K562 (cell line): ENCODE results near the gene KRT85. TPM values are rescaled to one million over a fixed set of nuclear protein-coding genes. Genes with fewer than 3 reads are reported as not detected.

Source experiments
- ATAC-seq: fragments of 200-7000 bp; cut with Tn5 transposase; 3 replicates; pipeline ENCODE4 v1.9.1; 2020; ENCODE audit warnings: moderate library complexity
- BruUV-seq: library from RNA; stranded (reverse); fragments of 400-500 nt; replicated peaks from 2 replicates; lab custom pipeline; 2021; lab: Mats Ljungman, UMichigan
- CTCF ChIA-PET: fragments of 300-600 bp; formaldehyde crosslinking; extraction: SDS; loops from one replicate; lab custom pipeline; 2021; ENCODE audit warnings: low intra/inter-chr PET ratio; lab: Yijun Ruan, JAX
- POLR2A ChIA-PET: fragments of 300-600, 350-650 bp; sonication (Branson Sonifier 250); formaldehyde crosslinking; extraction: SDS; loops from one replicate; lab custom pipeline; 2021; ENCODE audit warnings: antibody characterized with exemption, inconsistent platforms; lab: Yijun Ruan, JAX
- DNase-seq, 4 experiments: peaks; one replicate each; pipeline versions ENCODE4 v3.0.0 to v3.0.0-alpha.2; 2011 to 2018; ENCODE audit warnings: low spot score in 3 of 4, mixed read lengths in 3 of 4; ENCODE audit errors: extremely low read depth in 1 of 4
- FAIRE-seq: peaks from 2 replicates; lab custom pipeline; 2011; peaks lifted over from hg19 to GRCh38; lab: Jason Lieb, UNC
- H2AFZ ChIP-seq: 2 replicates; pipeline ENCODE4 v1.6.0; 2011; ENCODE audit warnings: low read depth, low read length, control low read depth, inconsistent platforms
- H3K27ac ChIP-seq: fragments of 200-600 bp; 3 replicates; pipeline ENCODE4 v1.8.0; 2011; ENCODE audit warnings: low read depth, mild to moderate bottlenecking, control low read depth, inconsistent platforms, low read length, moderate library complexity, mixed read lengths; ENCODE audit errors: extremely low read depth
- H3K27me3 ChIP-seq, 2 experiments: fragments of 300-600 bp in 1 of 2; 2 replicates in 1 of 2; 3 replicates in 1 of 2; pipeline versions ENCODE4 v1.6.0 to v1.8.0; 2011; ENCODE audit warnings: inconsistent platforms in 2 of 2, low read length in 2 of 2, mild to moderate bottlenecking in 1 of 2, mixed read lengths in 1 of 2, moderate library complexity in 1 of 2; ENCODE audit not compliant: control insufficient read depth in 2 of 2, insufficient read depth in 2 of 2
- H3K36me3 ChIP-seq: fragments of 300-600 bp; 3 replicates; pipeline ENCODE4 v1.8.0; 2011; ENCODE audit warnings: mild to moderate bottlenecking, low read length, inconsistent platforms; ENCODE audit not compliant: control insufficient read depth, insufficient read depth
- H3K4me1 ChIP-seq, 2 experiments: fragments of 200-600 bp in 1 of 2; replicated peaks in 1 of 2; 2 replicates in 1 of 2; 3 replicates in 1 of 2; pipeline versions ENCODE4 v1.5.1 to v1.8.0; 2011; ENCODE audit warnings: inconsistent platforms in 2 of 2, low read length in 2 of 2, mild to moderate bottlenecking in 1 of 2, mixed read lengths in 1 of 2, moderate library complexity in 1 of 2; ENCODE audit not compliant: control insufficient read depth in 2 of 2, insufficient read depth in 2 of 2
- H3K4me2 ChIP-seq: 2 replicates; pipeline ENCODE4 v1.6.1; 2011; ENCODE audit warnings: low read length, control low read depth, inconsistent platforms, mixed read lengths; ENCODE audit not compliant: insufficient read depth
- H3K4me3 ChIP-seq: fragments of 200-600 bp; sonication (generic), shearing (Covaris generic); 2 replicates; pipeline ENCODE4 v1.5.1; 2016; ENCODE audit warnings: control low read depth, inconsistent platforms
- H3K79me2 ChIP-seq: fragments of 200-600 bp; 3 replicates; pipeline ENCODE4 v1.8.0; 2011; ENCODE audit warnings: low read length, inconsistent platforms; ENCODE audit not compliant: control insufficient read depth, insufficient read depth
- H3K9ac ChIP-seq, 2 experiments: 2 replicates each; pipeline versions ENCODE4 v1.6.0 to v1.6.1; 2011; ENCODE audit warnings: low read depth in 2 of 2, low read length in 2 of 2, control low read depth in 1 of 2, inconsistent platforms in 1 of 2, mild to moderate bottlenecking in 1 of 2, mixed read lengths in 1 of 2; ENCODE audit not compliant: insufficient read depth in 1 of 2
- H3K9me1 ChIP-seq: one replicate; pipeline ENCODE4 v1.6.0; 2011; ENCODE audit warnings: inconsistent platforms, mild to moderate bottlenecking, low read length, moderate library complexity; ENCODE audit not compliant: control insufficient read depth, insufficient read depth
- H3K9me3 ChIP-seq: replicated peaks from 2 replicates; pipeline ENCODE4 v1.5.1; 2011; ENCODE audit warnings: low read depth, low read length, inconsistent platforms; ENCODE audit not compliant: control insufficient read depth, insufficient read depth
- H4K20me1 ChIP-seq: replicated peaks from 2 replicates; pipeline ENCODE4 v1.6.1; 2011; ENCODE audit warnings: low read length, inconsistent platforms, mixed read lengths; ENCODE audit not compliant: control insufficient read depth, insufficient read depth
- CEBPG ChIP-seq, 3 experiments: fragments of 200-800 bp in 1 of 3; sonication (Bioruptor generic) in 1 of 3; sonication (generic) in 1 of 3; formaldehyde crosslinking in 1 of 3; IDR thresholded peaks in 2 of 3; conservative IDR thresholded peaks in 1 of 3; 2 replicates each; pipeline versions ENCODE4 v1.6.1 to v1.8.0; 2016 to 2022; ENCODE audit warnings: missing compliant biosample characterization in 2 of 3, missing genetic modification characterization in 2 of 3, mild to moderate bottlenecking in 1 of 3, missing genetic modification reagents in 1 of 3
- EHMT2 ChIP-seq: fragments of 450-650 bp; IDR thresholded peaks from 2 replicates; pipeline ENCODE4 v1.6.1; 2018; ENCODE audit warnings: antibody characterized with exemption
- RAD21 ChIP-seq, 2 experiments: fragments of 250-450 bp in 1 of 2; fragments of 450-650 bp in 1 of 2; sonication (Bioruptor Pico) in 1 of 2; formaldehyde crosslinking in 1 of 2; IDR thresholded peaks in 1 of 2; conservative IDR thresholded peaks in 1 of 2; 2 replicates each; pipeline versions ENCODE4 v1.4.0 to v1.8.0; 2020 to 2022; ENCODE audit warnings: mild to moderate bottlenecking in 2 of 2, moderate library complexity in 1 of 2
- ZEB2 ChIP-seq: fragments of 450-650 bp; IDR thresholded peaks from 2 replicates; pipeline ENCODE4 v1.6.1; 2016
- ZNF124 ChIP-seq: sonication (generic); formaldehyde crosslinking; IDR thresholded peaks from 2 replicates; pipeline ENCODE4 v1.8.1; 2022; ENCODE audit warnings: missing genetic modification reagents
- WGBS: fragments of 100-300 bp; shearing (Covaris generic); methylation state at CpG from one replicate; pipeline ENCODE4 v1.1.6; 2016; ENCODE audit warnings: low coverage, mixed read lengths; ENCODE audit not compliant: insufficient coverage; ENCODE audit errors: missing lambda C conversion rate; 5-methylcytosine and 5-hydroxymethylcytosine counted together
- in situ Hi-C: fragments of 300-500 bp; cut with MboI; formaldehyde crosslinking; loops from 4 replicates; pipeline ENCODE4 v1.15.0; 2018; ENCODE audit warnings: inconsistent platforms, mixed read lengths
- intact Hi-C: fragments of 100-400 bp; cut with micrococcal nuclease; formaldehyde crosslinking; loops from 2 replicates; pipeline ENCODE4 v1.14.2; 2022
- polyA plus RNA-seq, 8 experiments: library from polyadenylated mRNA; depleted of rRNA in 4 of 8; stranded (reverse) in 5 of 8; unstranded in 3 of 8; fragments of >200 nt; fragmentation: Nextera tagmentation in 2 of 8; fragmentation: Illumina TruSeq in 1 of 8; extraction: Ambion mirVana in 2 of 8; extraction: Trizol in 1 of 8; gene quantifications; 2 replicates each; pipeline versions ENCODE4 v1.2.1 to v1.2.3, GENCODE V29; 2011 to 2014; ENCODE audit warnings: inconsistent platforms in 1 of 8, missing spikeins in 1 of 8
- total RNA-seq, 7 experiments: library from RNA; depleted of rRNA in 6 of 7; stranded (reverse); fragments of >200 nt in 6 of 7; fragmentation: Illumina TruSeq in 2 of 7; extraction: Trizol in 2 of 7; gene quantifications; 2 replicates each; pipeline versions ENCODE4 v1.2.1 to v1.2.3, GENCODE V29; 2011 to 2021; ENCODE audit warnings: low replicate concordance in 1 of 7
- TF ChIP-seq, protein P1 (sequence below), 3 experiments: IDR thresholded peaks in 2 of 3; conservative IDR thresholded peaks in 1 of 3; 2 replicates each; pipeline ENCODE4 v1.5.1; 2011 to 2012; ENCODE audit warnings: low read length in 3 of 3, mild to moderate bottlenecking in 3 of 3, control low read depth in 2 of 3, improper control_type of control experiment in 1 of 3, inconsistent platforms in 1 of 3, low read depth in 1 of 3, mixed read lengths in 1 of 3, moderate library complexity in 1 of 3; ENCODE audit not compliant: insufficient read depth in 2 of 3

KRT85 gene
- total and polyA plus RNA-seq, 9 of the 15 experiments (the other 6 are each of a cell fraction or from before 2014, with no cell fraction given) = not detected

DNA sequence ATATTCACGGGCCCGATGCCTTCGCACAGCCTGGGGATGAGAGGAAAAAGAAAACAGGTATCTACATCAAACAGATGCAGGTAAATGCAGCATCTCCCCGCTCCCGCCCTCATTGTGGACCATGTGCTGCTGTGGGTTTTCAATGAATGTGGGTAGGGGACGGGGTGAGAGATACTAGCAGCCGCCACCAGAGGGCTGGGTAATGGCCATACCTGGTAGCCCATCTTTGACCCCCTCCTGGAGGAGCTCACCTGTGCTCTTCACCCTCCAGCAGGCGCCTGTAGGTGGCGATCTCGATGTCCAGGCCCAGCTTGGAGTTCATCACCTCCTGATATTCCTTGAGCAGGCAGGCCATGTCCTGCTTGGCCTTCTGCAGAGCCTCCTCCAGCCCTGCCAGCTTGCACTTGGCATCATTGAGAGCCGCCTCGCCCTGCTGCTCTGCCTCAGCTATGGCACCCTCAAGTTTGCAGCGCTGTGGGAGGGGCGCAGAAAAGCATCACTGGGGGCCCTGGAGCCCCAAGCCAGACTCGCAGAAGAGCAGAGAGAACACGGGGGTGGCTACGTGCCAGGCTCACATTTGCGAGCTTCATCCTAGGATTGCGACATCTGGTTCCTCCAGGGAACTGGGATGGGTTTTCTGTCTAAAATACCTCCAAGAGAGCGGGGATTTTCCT, 28.6 kb upstream of the KRT85 start:
- H3K9me1 ChIP-seq = no peaks in the 10 kb centered on the region
- ChIA-PET CTCF (interaction anchor here (1.2 kb wide), 1 partner anchor 484 kb away, joined by 4 read pairs; no protein-coding TSS in a partner anchor), POLR2A (interaction anchor here (0.6 to 1.2 kb wide), 3 partner anchors 11 to 478 kb away, joined by 3 to 4 read pairs (median 3); partner anchors contain the start of gene KRT84)
- no peak overlapping the region for H3K4me2 ChIP-seq
- FAIRE-seq = no peak
- no peaks in the 10 kb centered on the region for H3K9me3 ChIP-seq
- no peak overlapping the region for H2AFZ ChIP-seq
- peak; percentile 14 to 57 (median 33) for DNase-seq
- intact Hi-C loops = no loop called here
- no peak overlapping the region for H3K27ac ChIP-seq
- whole genome bisulfite sequencing = under 1% methylated on average over 20 of the region's 20 CpGs
- H3K79me2 ChIP-seq = no peaks in the 10 kb centered on the region
- no peak overlapping the region for H3K4me3 ChIP-seq
- BruUV-seq = no TSS peak
- peak; percentile 69 for ATAC-seq
- H3K27me3 ChIP-seq = peaks cover 0 to 51% of the 10 kb centered on the region in 2 experiments; a peak in 2 of 5 replicates
- no peaks in the 10 kb centered on the region for H3K4me1 ChIP-seq
- in situ Hi-C loops = no loop called here
- H4K20me1 ChIP-seq = 0 out of 2 replicates have a peak, but pooled peaks cover 4% of the 10 kb centered on the region
- no peak overlapping the region for H3K9ac ChIP-seq
- H3K36me3 ChIP-seq = no peaks in the 10 kb centered on the region
- TF ChIP-seq EHMT2 = no peak
- TF ChIP-seq, protein P1, sequence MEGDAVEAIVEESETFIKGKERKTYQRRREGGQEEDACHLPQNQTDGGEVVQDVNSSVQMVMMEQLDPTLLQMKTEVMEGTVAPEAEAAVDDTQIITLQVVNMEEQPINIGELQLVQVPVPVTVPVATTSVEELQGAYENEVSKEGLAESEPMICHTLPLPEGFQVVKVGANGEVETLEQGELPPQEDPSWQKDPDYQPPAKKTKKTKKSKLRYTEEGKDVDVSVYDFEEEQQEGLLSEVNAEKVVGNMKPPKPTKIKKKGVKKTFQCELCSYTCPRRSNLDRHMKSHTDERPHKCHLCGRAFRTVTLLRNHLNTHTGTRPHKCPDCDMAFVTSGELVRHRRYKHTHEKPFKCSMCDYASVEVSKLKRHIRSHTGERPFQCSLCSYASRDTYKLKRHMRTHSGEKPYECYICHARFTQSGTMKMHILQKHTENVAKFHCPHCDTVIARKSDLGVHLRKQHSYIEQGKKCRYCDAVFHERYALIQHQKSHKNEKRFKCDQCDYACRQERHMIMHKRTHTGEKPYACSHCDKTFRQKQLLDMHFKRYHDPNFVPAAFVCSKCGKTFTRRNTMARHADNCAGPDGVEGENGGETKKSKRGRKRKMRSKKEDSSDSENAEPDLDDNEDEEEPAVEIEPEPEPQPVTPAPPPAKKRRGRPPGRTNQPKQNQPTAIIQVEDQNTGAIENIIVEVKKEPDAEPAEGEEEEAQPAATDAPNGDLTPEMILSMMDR (IDR thresholded peaks at IDR 0.05 in 2 of 3, conservative IDR thresholded peaks at IDR 0.05 in 1 of 3; ENCODE audit: insufficient read depth in 2 of 3, low read depth in 1 of 3, low read length in 3 of 3) = peak; percentile 35 to 45 (median 44)
- TF ChIP-seq RAD21 (CRISPR knock-in tag; conservative IDR thresholded peaks at IDR 0.05 in 1 of 2, IDR thresholded peaks at IDR 0.05 in 1 of 2) = 0 out of 4 replicates have a peak, but pooled peaks of 1 of the 2 experiments have one; percentile 18
- no peak for TF ChIP-seq CEBPG (CRISPR knock-in tag; IDR thresholded peaks at IDR 0.05)
- TF ChIP-seq CEBPG (tag; conservative IDR thresholded peaks at IDR 0.05 in 1 of 2, IDR thresholded peaks at IDR 0.05 in 1 of 2) = 0 out of 4 replicates have a peak, but pooled peaks of 1 of the 2 experiments have one; percentile 28
- TF ChIP-seq ZNF124 = no peak
- peak; percentile 39; the same call in 1 of the 2 replicates for TF ChIP-seq ZEB2
